GM12878 (cell line): ENCODE results near the gene BLOC1S2. TPM values are rescaled to one million over a fixed set of nuclear protein-coding genes. Genes with fewer than 3 reads are reported as not detected.

Source experiments
- ASH2L ChIP-seq: fragments of 300-600, 200-600 bp; sonication (generic); IDR thresholded peaks from 2 replicates; pipeline ENCODE4 v1.6.1; 2017; ENCODE audit warnings: low read depth, mild to moderate bottlenecking, borderline replicate concordance
- E2F8 ChIP-seq: fragments of 450-650 bp; IDR thresholded peaks from 2 replicates; pipeline ENCODE4 v1.6.1; 2018; ENCODE audit warnings: mild to moderate bottlenecking, low read depth, moderate library complexity; ENCODE audit not compliant: partially characterized antibody
- ETV6 ChIP-seq, 2 experiments: fragments of 450-650 bp in 1 of 2; IDR thresholded peaks in 1 of 2; conservative IDR thresholded peaks in 1 of 2; 2 replicates each; pipeline ENCODE4 v1.6.1; 2014; ENCODE audit warnings: antibody characterized with exemption in 1 of 2, borderline replicate concordance in 1 of 2, low read depth in 1 of 2, mild to moderate bottlenecking in 1 of 2, moderate library complexity in 1 of 2
- SIN3A ChIP-seq: IDR thresholded peaks from 2 replicates; pipeline ENCODE4 v1.6.1; 2012; ENCODE audit warnings: low read depth, low read length, improper control_type of control experiment
- ZNF687 ChIP-seq: fragments of 450-650 bp; IDR thresholded peaks from 2 replicates; pipeline ENCODE4 v1.6.1; 2017; ENCODE audit warnings: mild to moderate bottlenecking, moderate library complexity
- polyA plus RNA-seq, 11 experiments: library from polyadenylated mRNA; depleted of rRNA in 4 of 11; unstranded in 6 of 11; stranded (reverse) in 5 of 11; fragments of >200 nt; fragmentation: Nextera tagmentation in 4 of 11; fragmentation: Illumina TruSeq in 1 of 11; extraction: Ambion mirVana in 4 of 11; extraction: Trizol in 1 of 11; gene quantifications; 1 replicate in 1 of 11; 2 replicates in 10 of 11; pipeline versions ENCODE4 v1.2.1 to v1.2.3, GENCODE V29; 2011 to 2016; ENCODE audit warnings: inconsistent platforms in 2 of 11, missing spikeins in 2 of 11, low read depth in 1 of 11
- total RNA-seq, 4 experiments: library from RNA; depleted of rRNA in 3 of 4; stranded (reverse); fragments of >200 nt in 3 of 4; fragmentation: Illumina TruSeq in 1 of 4; extraction: Trizol in 1 of 4; gene quantifications; 2 replicates each; pipeline versions ENCODE4 v1.2.1 to v1.2.3, GENCODE V29; 2013 to 2021

Gene BLOC1S2
- total and polyA plus RNA-seq, 10 of the 15 experiments (the other 5 are each of a cell fraction or from before 2014, with no cell fraction given), result 58.6 to 164 (median 79.5) TPM

- no peak for TF ChIP-seq ZNF687
- no peak for TF ChIP-seq SIN3A
- no peak for TF ChIP-seq ETV6 (conservative IDR thresholded peaks at IDR 0.05 in 1 of 2, IDR thresholded peaks at IDR 0.05 in 1 of 2; ENCODE audit: borderline replicate concordance in 1 of 2, low read depth in 1 of 2)
- TF ChIP-seq E2F8, result no peak
- no peak for TF ChIP-seq ASH2L
Observed at GRCh38 chr10:100307684-100308083, 21.2 kb upstream of the BLOC1S2 start (continued).
